Hindlimb muscle (tissue), 1 donor: ENCODE results near the gene NPB. TPM values are rescaled to one million over a fixed set of nuclear protein-coding genes. Genes with fewer than 3 reads are reported as not detected.

Experiments used
- DNase-seq: peaks from one replicate; pipeline ENCODE4 v3.0.0-alpha.2; 2013
- polyA plus RNA-seq: library from polyadenylated mRNA; unstranded; fragments of 120-200 nt; gene quantifications from one replicate; pipeline ENCODE4 v1.2.1, GENCODE V29; 2013; ENCODE audit not compliant: insufficient read length

NPB gene
- polyA plus RNA-seq, 1 donor: 0.96 TPM

GRCh38 chr17:81899514-81900166 is 2.4 kb upstream of the NPB start:
- no peak for DNase-seq

GRCh38 chr17:81900181-81900820 is 1.7 kb upstream of the NPB start:
- DNase-seq: no peak

- DNase-seq: no peak
Measured at GRCh38 chr17:81901167-81902022, 643 bp upstream of the NPB start.

GRCh38 chr17:81902653-81903414 is 796 bp downstream of the NPB start:
- DNase-seq: no peak

GRCh38 chr17:81903415-81903831 is 1.4 kb downstream of the NPB start:
- DNase-seq: no peak

GRCh38 chr17:81903896-81904599 is 2.0 kb downstream of the NPB start:
- no peak for DNase-seq

- DNase-seq: no peak
Measured at GRCh38 chr17:81904600-81905423, 2.8 kb downstream of the NPB start.

GRCh38 chr17:81905424-81905875 is 3.4 kb downstream of the NPB start:
- DNase-seq: no peak

- DNase-seq: no peak
Measured at GRCh38 chr17:81905993-81906392, 4.0 kb downstream of the NPB start.

- DNase-seq: no peak
Measured at GRCh38 chr17:81906476-81907218, 4.6 kb downstream of the NPB start.

- no peak for DNase-seq
Measured at GRCh38 chr17:81907219-81908145, 5.4 kb downstream of the NPB start.

- DNase-seq: no peak
Measured at GRCh38 chr17:81908793-81909192, 6.8 kb downstream of the NPB start.

GRCh38 chr17:81909231-81909630 is 7.2 kb downstream of the NPB start:
- DNase-seq: no peak

GRCh38 chr17:81909966-81910839 is 8.2 kb downstream of the NPB start:
- DNase-seq: no peak

- no peak for DNase-seq
Measured at GRCh38 chr17:81910840-81911276, 8.8 kb downstream of the NPB start.

- DNase-seq: peak; percentile 87
Measured at GRCh38 chr17:81911277-81911961, 9.4 kb downstream of the NPB start, which contains the start of gene PCYT2. PCYT2 (minus strand) TSS chr17:81911399; CDS start chr17:81911355, 44 bp downstream.

- no peak for DNase-seq
Measured at GRCh38 chr17:81911969-81912368, 9.9 kb downstream of the NPB start.
